GM13976 (cell line): Measurements from ENCODE around the gene GLRA3.

Experiments
- DNase-seq: peaks from one replicate; pipeline ENCODE4 v3.0.0; 2012; ENCODE audit warnings: low spot score
- CTCF ChIP-seq: IDR thresholded peaks from 2 replicates; pipeline ENCODE4 v1.5.1; 2012; ENCODE audit warnings: borderline replicate concordance, mild to moderate bottlenecking; ENCODE audit not compliant: insufficient read depth; ENCODE audit errors: extremely low read depth, missing control alignments, control extremely low read depth
- in situ Hi-C: fragments of 300-500 bp; cut with MboI; formaldehyde crosslinking; loops from one replicate; pipeline ENCODE4 v1.12.0; 2022; ENCODE audit warnings: low sequenced_read_pairs, mixed read lengths, inconsistent platforms; ENCODE audit not compliant: unreplicated experiment

The GLRA3 gene

GRCh38 chr4:174826660-174827059 lies 2.4 kb downstream of the GLRA3 start:
- in situ Hi-C loops = no loop called here
- no peak for TF ChIP-seq CTCF
- DNase-seq = no peak

- no peak for TF ChIP-seq CTCF
- no peak for DNase-seq
- in situ Hi-C loops = no loop called here
These were observed 13.8 kb downstream of the GLRA3 start for GRCh38 chr4:174815282-174815681.

GRCh38 chr4:174813292-174813691 lies 15.8 kb downstream of the GLRA3 start:
- TF ChIP-seq CTCF = no peak
- in situ Hi-C loops = no loop called here
- DNase-seq = no peak

- in situ Hi-C loops = no loop called here
- no peak for TF ChIP-seq CTCF
- no peak for DNase-seq
These were observed 18.2 kb downstream of the GLRA3 start for GRCh38 chr4:174810834-174811233.

- no peak for DNase-seq
- in situ Hi-C loops = no loop called here
- no peak for TF ChIP-seq CTCF
These were observed 20.2 kb downstream of the GLRA3 start for GRCh38 chr4:174808836-174809235.

- DNase-seq = no peak
- in situ Hi-C loops = no loop called here
- TF ChIP-seq CTCF = no peak
These were observed 20.9 kb downstream of the GLRA3 start for GRCh38 chr4:174808119-174808518.

- in situ Hi-C loops = no loop called here
- no peak for DNase-seq
- TF ChIP-seq CTCF = no peak
These were observed 23.3 kb downstream of the GLRA3 start for GRCh38 chr4:174805746-174806145.
